HCT116 (cell line): ENCODE results near the gene GNGT1.

ENCODE experiments used
- CTCF ChIP-seq, 3 experiments: fragments of 200-600 bp in 1 of 3; sonication (generic) in 1 of 3; IDR thresholded peaks in 2 of 3; conservative IDR thresholded peaks in 1 of 3; 2 replicates each; pipeline ENCODE4 v1.5.1; 2012 to 2017; ENCODE audit warnings: low read depth in 2 of 3, low read length in 2 of 3, antibody characterized with exemption in 1 of 3, borderline replicate concordance in 1 of 3, control low read depth in 1 of 3, mild to moderate bottlenecking in 1 of 3, mixed read lengths in 1 of 3, mixed run types in 1 of 3, moderate library complexity in 1 of 3; ENCODE audit not compliant: insufficient read depth in 1 of 3
- EZH2 ChIP-seq: fragments of 200-600 bp; sonication (generic); IDR thresholded peaks from 2 replicates; pipeline ENCODE4 v1.6.1; 2017; ENCODE audit warnings: antibody characterized with exemption, mixed run types
- EZH2phosphoT487 ChIP-seq: fragments of 200-600 bp; IDR thresholded peaks from 2 replicates; pipeline ENCODE4 v1.6.1; 2018; ENCODE audit warnings: antibody characterized with exemption, borderline replicate concordance
- FOSL1 ChIP-seq: IDR thresholded peaks from 2 replicates; pipeline ENCODE4 v1.6.1; 2012; ENCODE audit warnings: low read depth
- SP1 ChIP-seq: IDR thresholded peaks from 2 replicates; pipeline ENCODE4 v1.6.1; 2012; ENCODE audit warnings: low read depth
- TF ChIP-seq, protein P1 (sequence below): IDR thresholded peaks from 2 replicates; pipeline ENCODE4 v1.6.1; 2011; ENCODE audit warnings: mild to moderate bottlenecking, low read length, moderate library complexity; ENCODE audit not compliant: insufficient replicate concordance; ENCODE audit errors: extremely low read depth

GRCh38 chr7:93923296-93923695, 16.9 kb downstream of the GNGT1 start:
- TF ChIP-seq CTCF (IDR thresholded peaks at IDR 0.05 in 2 of 3, conservative IDR thresholded peaks at IDR 0.05 in 1 of 3; ENCODE audit: borderline replicate concordance in 1 of 3, insufficient read depth in 1 of 3, low read depth in 2 of 3, low read length in 2 of 3) = no peak
- TF ChIP-seq, protein P1, sequence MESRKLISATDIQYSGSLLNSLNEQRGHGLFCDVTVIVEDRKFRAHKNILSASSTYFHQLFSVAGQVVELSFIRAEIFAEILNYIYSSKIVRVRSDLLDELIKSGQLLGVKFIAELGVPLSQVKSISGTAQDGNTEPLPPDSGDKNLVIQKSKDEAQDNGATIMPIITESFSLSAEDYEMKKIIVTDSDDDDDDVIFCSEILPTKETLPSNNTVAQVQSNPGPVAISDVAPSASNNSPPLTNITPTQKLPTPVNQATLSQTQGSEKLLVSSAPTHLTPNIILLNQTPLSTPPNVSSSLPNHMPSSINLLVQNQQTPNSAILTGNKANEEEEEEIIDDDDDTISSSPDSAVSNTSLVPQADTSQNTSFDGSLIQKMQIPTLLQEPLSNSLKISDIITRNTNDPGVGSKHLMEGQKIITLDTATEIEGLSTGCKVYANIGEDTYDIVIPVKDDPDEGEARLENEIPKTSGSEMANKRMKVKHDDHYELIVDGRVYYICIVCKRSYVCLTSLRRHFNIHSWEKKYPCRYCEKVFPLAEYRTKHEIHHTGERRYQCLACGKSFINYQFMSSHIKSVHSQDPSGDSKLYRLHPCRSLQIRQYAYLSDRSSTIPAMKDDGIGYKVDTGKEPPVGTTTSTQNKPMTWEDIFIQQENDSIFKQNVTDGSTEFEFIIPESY = no peak
- no peak for TF ChIP-seq EZH2phosphoT487
- no peak for TF ChIP-seq EZH2
- TF ChIP-seq FOSL1 = no peak
- TF ChIP-seq SP1 = no peak
